HCT116 (cell line): ENCODE data around the gene RLBP1. TPM values are rescaled to one million over a fixed set of nuclear protein-coding genes. Genes with fewer than 3 reads are reported as not detected.

Experiments used
- ATAC-seq: fragments of 200-7000 bp; cut with Tn5 transposase; 2 replicates; pipeline ENCODE4 v1.9.1; 2020; ENCODE audit warnings: mild to moderate bottlenecking, moderate library complexity
- BruUV-seq: library from RNA; stranded (reverse); fragments of 400-500 nt; replicated peaks from 2 replicates; lab custom pipeline; 2021; lab: Mats Ljungman, UMichigan
- CTCF ChIA-PET: fragments of 300-600 bp; sonication (Branson Sonifier 250); formaldehyde crosslinking; loops from one replicate; lab custom pipeline; 2021; ENCODE audit warnings: antibody characterized with exemption; lab: Charles Lee
- POLR2A ChIA-PET: fragments of 300-600, 350-600 bp; sonication (Branson Sonifier 250); formaldehyde crosslinking; loops from one replicate; lab custom pipeline; 2021; ENCODE audit warnings: antibody characterized with exemption; lab: Charles Lee
- RAD21 ChIA-PET, 2 experiments: fragments of 300-600 bp; sonication (Branson Sonifier 250); formaldehyde crosslinking; loops; one replicate each; lab custom pipeline; 2023; ENCODE audit warnings: low total read pairs in 2 of 2; ENCODE audit not compliant: uncharacterized antibody in 2 of 2, unreplicated experiment in 2 of 2, low non-redundant PET in 1 of 2; lab: Charles Lee
- DNase-seq: peaks from one replicate; pipeline ENCODE4 v3.0.0-alpha.2; 2010; ENCODE audit warnings: low read depth, low spot score
- H2AFZ ChIP-seq: fragments of 200-600 bp; shearing (Covaris generic), sonication (generic); 2 replicates; pipeline ENCODE4 v1.6.1; 2017; ENCODE audit warnings: low read depth, mixed run types, mixed read lengths, antibody characterized with exemption, low read length; ENCODE audit not compliant: poor library complexity, severe bottlenecking
- H3K27ac ChIP-seq: 2 replicates; pipeline ENCODE4 v1.5.1; 2012; ENCODE audit warnings: low read depth, low read length
- H3K27me3 ChIP-seq: fragments of 200-600 bp; sonication (generic); 2 replicates; pipeline ENCODE4 v1.6.1; 2016; ENCODE audit warnings: mixed run types, low read length, mixed read lengths; ENCODE audit not compliant: insufficient read depth
- H3K36me3 ChIP-seq, 2 experiments: fragments of 200-500 bp in 1 of 2; fragments of 200-600 bp in 1 of 2; sonication (Bioruptor generic) in 1 of 2; sonication (generic) in 1 of 2; 2 replicates each; pipeline versions ENCODE4 v1.5.1 to v1.6.1; 2014 to 2016; ENCODE audit warnings: low read length in 2 of 2, inconsistent platforms in 1 of 2, mixed read lengths in 1 of 2, mixed run types in 1 of 2; ENCODE audit not compliant: insufficient read depth in 2 of 2, control insufficient read depth in 1 of 2
- H3K4me1 ChIP-seq, 2 experiments: fragments of 200-600 bp in 1 of 2; sonication (generic) in 1 of 2; 2 replicates each; pipeline versions ENCODE4 v1.5.1 to v1.6.1; 2012 to 2017; ENCODE audit warnings: low read length in 2 of 2, inconsistent platforms in 1 of 2, mild to moderate bottlenecking in 1 of 2, mixed read lengths in 1 of 2, mixed run types in 1 of 2, moderate library complexity in 1 of 2; ENCODE audit not compliant: insufficient read depth in 2 of 2, control insufficient read depth in 1 of 2
- H3K4me2 ChIP-seq: fragments of 200-600 bp; sonication (generic); 2 replicates; pipeline ENCODE4 v1.6.1; 2017; ENCODE audit warnings: mixed run types, low read length, mixed read lengths
- H3K4me3 ChIP-seq, 2 experiments: fragments of 200-600 bp in 1 of 2; sonication (generic) in 1 of 2; replicated peaks in 1 of 2; 2 replicates each; pipeline ENCODE4 v1.5.1; 2011 to 2016; ENCODE audit warnings: low read length in 2 of 2, control low read depth in 1 of 2, low read depth in 1 of 2, mild to moderate bottlenecking in 1 of 2, mixed read lengths in 1 of 2, mixed run types in 1 of 2
- H3K79me2 ChIP-seq: fragments of 200-600 bp; sonication (generic); 2 replicates; pipeline ENCODE4 v1.6.1; 2017; ENCODE audit warnings: mild to moderate bottlenecking, mixed run types, low read length, moderate library complexity, mixed read lengths; ENCODE audit not compliant: insufficient read depth
- H3K9ac ChIP-seq: fragments of 200-600 bp; sonication (generic); 2 replicates; pipeline ENCODE4 v1.6.1; 2016; ENCODE audit warnings: low read length, mixed read lengths
- H3K9me2 ChIP-seq: fragments of 200-600 bp; sonication (generic), shearing (Covaris generic); 2 replicates; pipeline ENCODE4 v1.6.1; 2017; ENCODE audit warnings: mixed run types, mild to moderate bottlenecking, moderate library complexity; ENCODE audit not compliant: insufficient read depth
- H3K9me3 ChIP-seq, 2 experiments: fragments of 200-500 bp in 1 of 2; fragments of 200-600 bp in 1 of 2; sonication (Bioruptor generic) in 1 of 2; sonication (generic) in 1 of 2; 2 replicates each; pipeline ENCODE4 v1.6.1; 2014 to 2017; ENCODE audit warnings: low read length in 2 of 2, mixed read lengths in 2 of 2, inconsistent platforms in 1 of 2, low read depth in 1 of 2, mild to moderate bottlenecking in 1 of 2, mixed run types in 1 of 2, moderate library complexity in 1 of 2; ENCODE audit not compliant: control insufficient read depth in 1 of 2, insufficient read depth in 1 of 2
- H4K20me1 ChIP-seq: fragments of 200-600 bp; sonication (generic), shearing (Covaris generic); 2 replicates; pipeline ENCODE4 v1.6.1; 2017; ENCODE audit warnings: mixed run types, mild to moderate bottlenecking, moderate library complexity; ENCODE audit not compliant: insufficient read depth
- CBX3 ChIP-seq: IDR thresholded peaks from 2 replicates; pipeline ENCODE4 v1.6.1; 2012; ENCODE audit warnings: low read depth
- CEBPB ChIP-seq: IDR thresholded peaks from 2 replicates; pipeline ENCODE4 v1.6.1; 2012; ENCODE audit warnings: low read depth
- EGR1 ChIP-seq: IDR thresholded peaks from 2 replicates; pipeline ENCODE4 v1.6.1; 2012; ENCODE audit warnings: low read depth
- ELF1 ChIP-seq: IDR thresholded peaks from 2 replicates; pipeline ENCODE4 v1.6.1; 2012; ENCODE audit warnings: low read depth, borderline replicate concordance
- EZH2 ChIP-seq: fragments of 200-600 bp; sonication (generic); IDR thresholded peaks from 2 replicates; pipeline ENCODE4 v1.6.1; 2017; ENCODE audit warnings: antibody characterized with exemption, mixed run types
- FOSL1 ChIP-seq: IDR thresholded peaks from 2 replicates; pipeline ENCODE4 v1.6.1; 2012; ENCODE audit warnings: low read depth
- JUND ChIP-seq: IDR thresholded peaks from 2 replicates; pipeline ENCODE4 v1.6.1; 2012
- POLR2A ChIP-seq: IDR thresholded peaks from 2 replicates; pipeline ENCODE4 v1.7.0; 2011; ENCODE audit warnings: borderline replicate concordance; ENCODE audit not compliant: insufficient read depth, insufficient read length; ENCODE audit errors: extremely low read depth
- RAD21 ChIP-seq: IDR thresholded peaks from 2 replicates; pipeline ENCODE4 v1.6.1; 2012; ENCODE audit warnings: low read depth, mild to moderate bottlenecking
- SIN3A ChIP-seq: IDR thresholded peaks from 2 replicates; pipeline ENCODE4 v1.6.1; 2012; ENCODE audit warnings: low read depth
- SP1 ChIP-seq: IDR thresholded peaks from 2 replicates; pipeline ENCODE4 v1.6.1; 2012; ENCODE audit warnings: low read depth
- SRF ChIP-seq: IDR thresholded peaks from 2 replicates; pipeline ENCODE4 v1.6.1; 2012; ENCODE audit warnings: low read depth
- TCF7L2 ChIP-seq: IDR thresholded peaks from 2 replicates; pipeline ENCODE4 v1.7.0; 2011; ENCODE audit warnings: borderline replicate concordance, inconsistent platforms; ENCODE audit not compliant: insufficient read depth, insufficient read length; ENCODE audit errors: extremely low read depth
- ZFX ChIP-seq: fragments of 450-650 bp; IDR thresholded peaks from 2 replicates; pipeline ENCODE4 v1.6.1; 2017
- ZNF274 ChIP-seq: fragments of 200-500 bp; sonication (Bioruptor generic); IDR thresholded peaks from 2 replicates; pipeline ENCODE4 v1.6.1; 2014; ENCODE audit warnings: mild to moderate bottlenecking, low read depth, low read length, inconsistent platforms
- intact Hi-C: fragments of 100-400 bp; cut with micrococcal nuclease; formaldehyde crosslinking; loops from 2 replicates; pipeline ENCODE4 v1.10.0; 2022
- total RNA-seq: library from RNA; stranded (reverse); gene quantifications from one replicate; pipeline ENCODE4 v1.2.1, GENCODE V29; 2021; ENCODE audit not compliant: unreplicated experiment
- TF ChIP-seq, protein P1 (sequence below): IDR thresholded peaks from 2 replicates; pipeline ENCODE4 v1.6.1; 2011; ENCODE audit warnings: mild to moderate bottlenecking, low read length, moderate library complexity; ENCODE audit not compliant: insufficient replicate concordance; ENCODE audit errors: extremely low read depth
- TF ChIP-seq, protein P2 (sequence below): IDR thresholded peaks from 2 replicates; pipeline ENCODE4 v1.6.1; 2012; ENCODE audit warnings: low read depth
- TF ChIP-seq, protein P3 (sequence below): IDR thresholded peaks from 2 replicates; pipeline ENCODE4 v1.6.1; 2012
- TF ChIP-seq, protein P4 (sequence below): IDR thresholded peaks from 2 replicates; pipeline ENCODE4 v1.6.1; 2012
- TF ChIP-seq, protein P5 (sequence below), 3 experiments: fragments of 200-600 bp in 1 of 3; sonication (generic) in 1 of 3; IDR thresholded peaks in 2 of 3; conservative IDR thresholded peaks in 1 of 3; 2 replicates each; pipeline ENCODE4 v1.5.1; 2012 to 2017; ENCODE audit warnings: low read depth in 2 of 3, low read length in 2 of 3, antibody characterized with exemption in 1 of 3, borderline replicate concordance in 1 of 3, control low read depth in 1 of 3, mild to moderate bottlenecking in 1 of 3, mixed read lengths in 1 of 3, mixed run types in 1 of 3, moderate library complexity in 1 of 3; ENCODE audit not compliant: insufficient read depth in 1 of 3

Gene RLBP1
- total RNA-seq, 1 experiment from 2014 or later = 0.12 TPM

DNA sequence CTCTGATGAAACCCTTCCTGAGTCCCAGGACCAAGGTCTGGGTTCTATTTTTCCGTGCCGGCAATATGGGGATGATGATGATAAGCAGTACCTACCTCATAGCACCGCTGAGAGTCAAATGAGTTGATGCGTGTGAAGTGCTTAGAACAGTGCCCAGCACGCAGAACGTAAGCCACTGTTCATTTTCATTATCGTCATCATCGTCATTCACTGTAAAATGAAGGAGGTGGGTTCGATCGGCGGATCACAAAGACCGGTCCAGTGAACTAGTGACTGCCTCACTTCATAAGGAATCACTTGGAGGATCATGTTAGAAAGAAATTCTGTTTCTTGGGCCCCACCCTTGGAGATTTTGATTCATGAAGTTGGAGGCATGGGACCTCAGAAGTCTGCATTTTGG lies 44.3 kb downstream of the RLBP1 start:
- H3K4me3 ChIP-seq = no peak overlapping the region
- BruUV-seq = TSS peak; percentile 17
- H3K36me3 ChIP-seq = no peaks in the 10 kb centered on the region
- no peaks in the 10 kb centered on the region for H3K9me3 ChIP-seq
- H3K27ac ChIP-seq = no peak overlapping the region
- no peak overlapping the region for H2AFZ ChIP-seq
- H4K20me1 ChIP-seq = no peaks in the 10 kb centered on the region
- no peak overlapping the region for H3K4me2 ChIP-seq
- intact Hi-C loops = loop anchor here (1.0 to 5.0 kb wide), 4 partner anchors 40 to 272 kb away; no protein-coding TSS in a partner anchor
- ChIA-PET RAD21 (interaction anchor here (1.0 to 1.8 kb wide), 6 partner anchors 30 to 272 kb away, joined by 3 to 8 read pairs (median 6); partner anchors contain the start of gene ABHD2 (in 1 of the 2)), CTCF (interaction anchor here (0.7 to 2.2 kb wide), 21 partner anchors 9 to 298 kb away, joined by 3 to 39 read pairs (median 5); no protein-coding TSS in a partner anchor), POLR2A (no interaction called here)
- H3K79me2 ChIP-seq = no peaks in the 10 kb centered on the region
- H3K4me1 ChIP-seq = no peaks in the 10 kb centered on the region
- H3K27me3 ChIP-seq = no peaks in the 10 kb centered on the region
- DNase-seq = no peak
- ATAC-seq = no peak
- TF ChIP-seq SRF (no peak), CBX3 (no peak), EZH2 (no peak), EGR1 (no peak), ELF1 (no peak), JUND (no peak), ZFX (no peak), POLR2A (no peak), CEBPB (no peak), TCF7L2 (no peak), RAD21 (no peak), SIN3A (no peak), SP1 (no peak), FOSL1 (no peak), ZNF274 (no peak)
- TF ChIP-seq, protein P1, sequence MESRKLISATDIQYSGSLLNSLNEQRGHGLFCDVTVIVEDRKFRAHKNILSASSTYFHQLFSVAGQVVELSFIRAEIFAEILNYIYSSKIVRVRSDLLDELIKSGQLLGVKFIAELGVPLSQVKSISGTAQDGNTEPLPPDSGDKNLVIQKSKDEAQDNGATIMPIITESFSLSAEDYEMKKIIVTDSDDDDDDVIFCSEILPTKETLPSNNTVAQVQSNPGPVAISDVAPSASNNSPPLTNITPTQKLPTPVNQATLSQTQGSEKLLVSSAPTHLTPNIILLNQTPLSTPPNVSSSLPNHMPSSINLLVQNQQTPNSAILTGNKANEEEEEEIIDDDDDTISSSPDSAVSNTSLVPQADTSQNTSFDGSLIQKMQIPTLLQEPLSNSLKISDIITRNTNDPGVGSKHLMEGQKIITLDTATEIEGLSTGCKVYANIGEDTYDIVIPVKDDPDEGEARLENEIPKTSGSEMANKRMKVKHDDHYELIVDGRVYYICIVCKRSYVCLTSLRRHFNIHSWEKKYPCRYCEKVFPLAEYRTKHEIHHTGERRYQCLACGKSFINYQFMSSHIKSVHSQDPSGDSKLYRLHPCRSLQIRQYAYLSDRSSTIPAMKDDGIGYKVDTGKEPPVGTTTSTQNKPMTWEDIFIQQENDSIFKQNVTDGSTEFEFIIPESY = no peak
- TF ChIP-seq, protein P2, sequence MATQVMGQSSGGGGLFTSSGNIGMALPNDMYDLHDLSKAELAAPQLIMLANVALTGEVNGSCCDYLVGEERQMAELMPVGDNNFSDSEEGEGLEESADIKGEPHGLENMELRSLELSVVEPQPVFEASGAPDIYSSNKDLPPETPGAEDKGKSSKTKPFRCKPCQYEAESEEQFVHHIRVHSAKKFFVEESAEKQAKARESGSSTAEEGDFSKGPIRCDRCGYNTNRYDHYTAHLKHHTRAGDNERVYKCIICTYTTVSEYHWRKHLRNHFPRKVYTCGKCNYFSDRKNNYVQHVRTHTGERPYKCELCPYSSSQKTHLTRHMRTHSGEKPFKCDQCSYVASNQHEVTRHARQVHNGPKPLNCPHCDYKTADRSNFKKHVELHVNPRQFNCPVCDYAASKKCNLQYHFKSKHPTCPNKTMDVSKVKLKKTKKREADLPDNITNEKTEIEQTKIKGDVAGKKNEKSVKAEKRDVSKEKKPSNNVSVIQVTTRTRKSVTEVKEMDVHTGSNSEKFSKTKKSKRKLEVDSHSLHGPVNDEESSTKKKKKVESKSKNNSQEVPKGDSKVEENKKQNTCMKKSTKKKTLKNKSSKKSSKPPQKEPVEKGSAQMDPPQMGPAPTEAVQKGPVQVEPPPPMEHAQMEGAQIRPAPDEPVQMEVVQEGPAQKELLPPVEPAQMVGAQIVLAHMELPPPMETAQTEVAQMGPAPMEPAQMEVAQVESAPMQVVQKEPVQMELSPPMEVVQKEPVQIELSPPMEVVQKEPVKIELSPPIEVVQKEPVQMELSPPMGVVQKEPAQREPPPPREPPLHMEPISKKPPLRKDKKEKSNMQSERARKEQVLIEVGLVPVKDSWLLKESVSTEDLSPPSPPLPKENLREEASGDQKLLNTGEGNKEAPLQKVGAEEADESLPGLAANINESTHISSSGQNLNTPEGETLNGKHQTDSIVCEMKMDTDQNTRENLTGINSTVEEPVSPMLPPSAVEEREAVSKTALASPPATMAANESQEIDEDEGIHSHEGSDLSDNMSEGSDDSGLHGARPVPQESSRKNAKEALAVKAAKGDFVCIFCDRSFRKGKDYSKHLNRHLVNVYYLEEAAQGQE = no peak
- TF ChIP-seq, protein P3, sequence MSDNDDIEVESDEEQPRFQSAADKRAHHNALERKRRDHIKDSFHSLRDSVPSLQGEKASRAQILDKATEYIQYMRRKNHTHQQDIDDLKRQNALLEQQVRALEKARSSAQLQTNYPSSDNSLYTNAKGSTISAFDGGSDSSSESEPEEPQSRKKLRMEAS = no peak
- TF ChIP-seq, protein P4, sequence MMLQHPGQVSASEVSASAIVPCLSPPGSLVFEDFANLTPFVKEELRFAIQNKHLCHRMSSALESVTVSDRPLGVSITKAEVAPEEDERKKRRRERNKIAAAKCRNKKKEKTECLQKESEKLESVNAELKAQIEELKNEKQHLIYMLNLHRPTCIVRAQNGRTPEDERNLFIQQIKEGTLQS = no peak
- TF ChIP-seq, protein P5, sequence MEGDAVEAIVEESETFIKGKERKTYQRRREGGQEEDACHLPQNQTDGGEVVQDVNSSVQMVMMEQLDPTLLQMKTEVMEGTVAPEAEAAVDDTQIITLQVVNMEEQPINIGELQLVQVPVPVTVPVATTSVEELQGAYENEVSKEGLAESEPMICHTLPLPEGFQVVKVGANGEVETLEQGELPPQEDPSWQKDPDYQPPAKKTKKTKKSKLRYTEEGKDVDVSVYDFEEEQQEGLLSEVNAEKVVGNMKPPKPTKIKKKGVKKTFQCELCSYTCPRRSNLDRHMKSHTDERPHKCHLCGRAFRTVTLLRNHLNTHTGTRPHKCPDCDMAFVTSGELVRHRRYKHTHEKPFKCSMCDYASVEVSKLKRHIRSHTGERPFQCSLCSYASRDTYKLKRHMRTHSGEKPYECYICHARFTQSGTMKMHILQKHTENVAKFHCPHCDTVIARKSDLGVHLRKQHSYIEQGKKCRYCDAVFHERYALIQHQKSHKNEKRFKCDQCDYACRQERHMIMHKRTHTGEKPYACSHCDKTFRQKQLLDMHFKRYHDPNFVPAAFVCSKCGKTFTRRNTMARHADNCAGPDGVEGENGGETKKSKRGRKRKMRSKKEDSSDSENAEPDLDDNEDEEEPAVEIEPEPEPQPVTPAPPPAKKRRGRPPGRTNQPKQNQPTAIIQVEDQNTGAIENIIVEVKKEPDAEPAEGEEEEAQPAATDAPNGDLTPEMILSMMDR (IDR thresholded peaks at IDR 0.05 in 2 of 3, conservative IDR thresholded peaks at IDR 0.05 in 1 of 3; ENCODE audit: borderline replicate concordance in 1 of 3, insufficient read depth in 1 of 3, low read depth in 2 of 3, low read length in 2 of 3) = no peak
- H3K9me2 ChIP-seq = no peaks in the 10 kb centered on the region
- no peak overlapping the region for H3K9ac ChIP-seq
